HL-60 (cell line): Measurements from ENCODE around the gene ERFE.

ENCODE experiments used
- CTCF ChIP-seq: IDR thresholded peaks from one replicate; pipeline ENCODE4 v1.5.1; 2011; ENCODE audit warnings: low read length, control low read depth, inconsistent platforms; ENCODE audit not compliant: insufficient read depth
- POLR2AphosphoS5 ChIP-seq: IDR thresholded peaks from 2 replicates; pipeline ENCODE4 v1.6.1; 2012; ENCODE audit warnings: low read depth
- REST ChIP-seq: IDR thresholded peaks from 2 replicates; pipeline ENCODE4 v1.6.1; 2012; ENCODE audit warnings: low read depth; ENCODE audit not compliant: insufficient replicate concordance
- SPI1 ChIP-seq: IDR thresholded peaks from 2 replicates; pipeline ENCODE4 v1.6.1; 2012; ENCODE audit warnings: low read depth, mild to moderate bottlenecking, borderline replicate concordance

GRCh38 chr2:238167344-238167715 lies 8.6 kb downstream of the ERFE start:
- no peak for TF ChIP-seq CTCF
- no peak for TF ChIP-seq SPI1
- TF ChIP-seq REST = no peak
- no peak for TF ChIP-seq POLR2AphosphoS5
